Stimulated activated naive CD8-positive, alpha-beta T cell treated with anti-CD3 and anti-CD28 coated beads, Interleukin-15, Interleukin-2, amounts not matched to agents 100 U/mL and 50 U/mL, for 24 hours (primary cell): ENCODE data around the gene STX7.
A peak's percentile ranks its signal among the peaks of the same experiment; 100 is the strongest.

Experiments
- ATAC-seq: fragments of 150-1000 bp; cut with Tn5 transposase; one replicate; pipeline ENCODE4 v1.10.0; 2021
- DNase-seq: peaks from one replicate; pipeline ENCODE4 v3.0.0; 2021

STX7 gene

GRCh38 chr6:132412656-132413498 lies 100.0 kb downstream of the STX7 start:
- ATAC-seq (no peak), DNase-seq (no peak)

DNA sequence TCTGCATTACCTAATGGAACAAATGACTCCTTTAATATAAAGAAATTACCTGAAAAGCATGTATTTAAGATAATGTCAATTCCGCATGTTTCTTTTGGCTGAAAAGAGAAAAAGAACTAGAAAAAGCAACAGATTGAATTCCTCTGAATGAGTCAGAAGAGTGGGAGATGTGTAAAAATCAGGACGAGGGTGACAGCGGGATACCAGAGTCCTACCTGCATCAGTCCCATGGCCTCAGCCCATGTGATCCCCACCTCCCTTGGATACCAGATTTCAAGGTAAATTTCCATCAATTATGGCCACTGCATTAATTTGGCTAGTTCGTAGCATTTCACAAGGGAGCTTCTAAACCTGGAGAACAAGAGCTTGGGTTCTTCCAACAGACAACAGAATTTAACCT lies 101.6 kb downstream of the STX7 start:
- DNase-seq (no peak), ATAC-seq (no peak)

DNA sequence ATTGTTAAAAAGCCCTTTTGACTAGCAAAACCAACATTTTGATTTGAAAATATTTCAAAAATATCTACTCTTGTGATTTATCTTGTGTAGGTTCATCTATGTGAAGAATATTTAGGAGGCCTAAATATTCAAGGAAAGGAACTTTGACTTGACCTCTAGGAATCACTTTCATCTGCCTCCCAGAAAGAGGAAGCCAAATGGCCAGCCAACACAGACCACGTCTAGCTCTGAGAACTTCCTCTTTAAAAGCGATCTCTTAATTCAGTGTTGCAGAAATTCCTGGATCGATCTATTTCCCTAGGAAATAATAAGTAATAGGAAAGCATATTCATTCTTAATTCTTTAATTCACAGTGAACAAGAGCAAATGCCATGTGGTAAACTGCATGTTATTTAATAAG lies 102.1 kb downstream of the STX7 start:
- DNase-seq, result no peak
- no peak for ATAC-seq

GRCh38 chr6:132405143-132405915 lies 107.6 kb downstream of the STX7 start:
- peak; percentile 61 for ATAC-seq
- no peak for DNase-seq

DNA sequence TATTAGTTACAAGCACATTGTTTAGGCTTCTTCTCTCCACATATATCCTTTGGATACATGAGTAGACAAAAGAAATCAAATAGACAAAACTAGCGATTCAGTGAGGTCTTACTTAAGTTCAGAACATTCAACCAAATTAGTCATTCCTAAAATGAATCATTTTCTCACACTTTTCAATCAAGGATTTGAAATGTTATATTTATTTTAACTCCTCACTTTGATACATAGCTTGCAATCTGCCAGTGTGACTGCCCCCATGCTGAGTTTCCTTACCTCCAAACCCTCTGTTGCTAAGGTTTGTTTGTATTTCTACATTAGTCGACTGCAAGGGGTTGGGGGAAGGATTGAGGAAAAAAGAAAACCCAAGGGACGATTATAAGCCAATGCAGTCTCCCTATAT lies 108.2 kb downstream of the STX7 start:
- no peak for DNase-seq
- no peak for ATAC-seq

- no peak for ATAC-seq
Measured at GRCh38 chr6:132404330-132404729, 108.6 kb downstream of the STX7 start.

DNA sequence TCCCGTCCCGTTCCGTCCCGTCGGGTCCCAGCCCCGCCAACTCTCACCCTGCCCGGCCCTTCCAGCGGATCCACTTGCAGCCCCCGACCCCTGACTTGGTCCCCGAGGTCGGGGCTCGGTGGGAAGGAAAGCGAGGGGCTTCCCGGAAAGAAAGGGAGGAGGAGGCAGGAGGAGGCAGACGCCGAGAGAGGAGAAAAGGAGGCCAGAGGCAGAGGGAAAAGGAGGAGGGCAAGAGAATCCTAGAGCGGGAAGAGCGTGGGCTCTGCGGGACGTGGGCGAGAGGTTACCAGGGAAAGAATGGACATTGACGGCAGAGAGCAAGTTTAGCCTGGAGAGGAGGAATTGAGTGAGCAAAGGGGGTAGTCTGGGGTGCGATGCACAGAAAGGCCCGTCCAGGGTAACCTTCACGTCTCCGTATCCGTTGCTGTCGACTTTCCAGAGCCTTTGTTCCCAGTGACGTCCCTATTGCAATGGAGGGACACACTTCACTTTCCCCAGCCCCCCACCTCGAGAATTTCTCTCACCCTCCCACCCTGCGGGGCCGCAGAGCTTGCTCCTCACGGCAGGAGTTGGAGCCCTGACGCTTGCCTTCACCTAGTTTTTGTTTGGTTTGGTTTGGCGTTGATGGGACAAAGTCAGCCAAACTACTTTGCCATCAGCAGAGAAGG lies 111.2 kb downstream of the STX7 start:
- no peak for DNase-seq
- no peak for ATAC-seq

More at GRCh38 chr6:132404330-132404729, 108.6 kb downstream of the STX7 start:
- DNase-seq, result no peak

GRCh38 chr6:132400883-132401617 lies 111.9 kb downstream of the STX7 start, which contains the start of gene MOXD1:
TSS of gene MOXD1 (minus strand) at chr6:132401475. CDS start at chr6:132401426, 49 bp downstream.
- DNase-seq, result peak; percentile 28
- ATAC-seq, result peak; percentile 45

GRCh38 chr6:132400555-132400882 lies 112.4 kb downstream of the STX7 start:
- DNase-seq (no peak), ATAC-seq (no peak)

DNA sequence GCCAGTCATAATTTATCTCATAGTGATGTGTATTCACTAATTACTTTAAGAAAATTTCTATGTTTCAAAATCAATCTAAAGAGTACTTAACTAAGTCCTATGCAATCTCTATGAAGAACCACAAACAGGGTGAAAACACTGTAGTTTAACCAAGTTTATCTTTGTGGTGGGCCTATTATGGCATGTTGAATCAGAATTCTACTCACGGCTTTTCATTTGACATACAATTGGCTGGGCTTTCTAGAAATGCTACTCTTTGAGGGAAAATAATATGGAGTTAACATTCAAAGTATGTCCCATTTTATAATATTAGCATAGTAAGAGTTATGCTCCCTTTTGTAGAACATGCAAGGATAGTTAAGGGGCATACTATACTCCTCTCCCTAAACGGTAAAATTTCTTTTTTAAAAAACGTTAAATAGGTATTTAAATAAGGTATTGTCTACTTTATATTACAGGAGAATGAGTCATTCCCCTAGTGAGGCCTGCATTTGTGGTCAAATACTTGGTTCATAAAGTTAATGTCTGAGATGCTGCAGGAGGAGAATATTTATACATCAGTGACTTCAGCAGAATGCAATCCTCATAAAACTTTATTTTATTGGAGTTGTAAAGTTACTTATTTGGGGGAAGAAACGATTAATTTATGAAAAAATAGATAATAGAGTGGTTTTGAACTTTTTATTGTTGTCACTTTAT lies 113.4 kb downstream of the STX7 start:
- DNase-seq, result no peak
- no peak for ATAC-seq
